ENCODE measurements around the gene COL15A1. TPM values are rescaled to one million over a fixed set of nuclear protein-coding genes. Genes with fewer than 3 reads are reported as not detected.

COL15A1 gene
- total RNA-seq, 6 experiments from 2014 or later: 0.07 to 0.58 (median 0.11) TPM; not detected in 2

DNA sequence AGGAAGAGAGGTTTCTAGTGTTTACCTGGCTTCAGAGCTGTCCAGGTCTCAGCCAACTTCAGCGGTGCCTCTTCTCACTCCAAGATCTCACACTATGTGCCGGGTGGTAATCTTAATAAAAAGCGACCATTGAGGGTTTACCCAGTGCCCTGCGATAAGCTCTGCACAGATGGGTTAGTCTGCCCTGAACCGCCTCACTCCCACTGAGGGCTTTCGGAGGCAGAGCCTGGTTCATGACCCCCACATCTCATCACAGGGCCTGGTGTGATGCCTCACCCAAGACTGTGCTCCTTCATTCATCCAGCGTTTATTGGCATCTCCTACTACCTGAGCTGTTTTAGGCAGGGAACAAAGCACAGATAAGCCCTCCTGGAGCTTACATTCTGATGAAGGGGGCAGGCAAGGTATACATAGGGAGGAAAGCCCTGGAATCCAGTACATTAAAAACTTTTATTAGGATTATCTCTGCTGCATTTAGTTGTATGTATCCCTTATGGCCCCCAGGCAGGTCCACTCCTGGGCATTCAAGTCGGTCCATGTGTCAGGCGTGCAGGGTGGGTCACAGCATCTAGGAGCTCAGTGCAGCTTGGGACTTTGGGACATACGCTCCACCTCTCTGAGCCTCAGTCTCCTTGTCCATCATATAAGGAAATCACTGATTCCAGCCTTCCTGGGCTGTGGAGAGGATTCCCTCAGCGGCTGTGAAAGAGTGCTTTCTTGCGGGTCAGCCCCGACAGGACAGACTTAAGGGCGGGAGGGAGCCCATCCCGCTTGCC, 613 bp upstream of the COL15A1 start:
- WGBS (ENCODE audit: insufficient coverage, low coverage, low lambda C conversion rate, missing lambda C conversion rate): 50% methylated on average over 6 of the region's 15 CpGs
- H3K4me3 ChIP-seq: no peak overlapping the region
- no peaks in the 10 kb centered on the region for H3K9me3 ChIP-seq
- no peak for ATAC-seq
- H3K36me3 ChIP-seq: no peaks in the 10 kb centered on the region
- DNase-seq: no peak
- H3K27ac ChIP-seq: no peak overlapping the region
- H3K4me1 ChIP-seq: peaks cover 0 to 7% (median 0%) of the 10 kb centered on the region in 4 donors
- peaks cover 0 to 15% of the 10 kb centered on the region in 2 donors for H3K27me3 ChIP-seq
- intact Hi-C loops (cut with DNase I): no loop called here
- no peak for TF ChIP-seq POLR2A (IDR thresholded peaks at IDR 0.05)
- TF ChIP-seq, protein P1, sequence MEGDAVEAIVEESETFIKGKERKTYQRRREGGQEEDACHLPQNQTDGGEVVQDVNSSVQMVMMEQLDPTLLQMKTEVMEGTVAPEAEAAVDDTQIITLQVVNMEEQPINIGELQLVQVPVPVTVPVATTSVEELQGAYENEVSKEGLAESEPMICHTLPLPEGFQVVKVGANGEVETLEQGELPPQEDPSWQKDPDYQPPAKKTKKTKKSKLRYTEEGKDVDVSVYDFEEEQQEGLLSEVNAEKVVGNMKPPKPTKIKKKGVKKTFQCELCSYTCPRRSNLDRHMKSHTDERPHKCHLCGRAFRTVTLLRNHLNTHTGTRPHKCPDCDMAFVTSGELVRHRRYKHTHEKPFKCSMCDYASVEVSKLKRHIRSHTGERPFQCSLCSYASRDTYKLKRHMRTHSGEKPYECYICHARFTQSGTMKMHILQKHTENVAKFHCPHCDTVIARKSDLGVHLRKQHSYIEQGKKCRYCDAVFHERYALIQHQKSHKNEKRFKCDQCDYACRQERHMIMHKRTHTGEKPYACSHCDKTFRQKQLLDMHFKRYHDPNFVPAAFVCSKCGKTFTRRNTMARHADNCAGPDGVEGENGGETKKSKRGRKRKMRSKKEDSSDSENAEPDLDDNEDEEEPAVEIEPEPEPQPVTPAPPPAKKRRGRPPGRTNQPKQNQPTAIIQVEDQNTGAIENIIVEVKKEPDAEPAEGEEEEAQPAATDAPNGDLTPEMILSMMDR (IDR thresholded peaks at IDR 0.05): no peak

DNA sequence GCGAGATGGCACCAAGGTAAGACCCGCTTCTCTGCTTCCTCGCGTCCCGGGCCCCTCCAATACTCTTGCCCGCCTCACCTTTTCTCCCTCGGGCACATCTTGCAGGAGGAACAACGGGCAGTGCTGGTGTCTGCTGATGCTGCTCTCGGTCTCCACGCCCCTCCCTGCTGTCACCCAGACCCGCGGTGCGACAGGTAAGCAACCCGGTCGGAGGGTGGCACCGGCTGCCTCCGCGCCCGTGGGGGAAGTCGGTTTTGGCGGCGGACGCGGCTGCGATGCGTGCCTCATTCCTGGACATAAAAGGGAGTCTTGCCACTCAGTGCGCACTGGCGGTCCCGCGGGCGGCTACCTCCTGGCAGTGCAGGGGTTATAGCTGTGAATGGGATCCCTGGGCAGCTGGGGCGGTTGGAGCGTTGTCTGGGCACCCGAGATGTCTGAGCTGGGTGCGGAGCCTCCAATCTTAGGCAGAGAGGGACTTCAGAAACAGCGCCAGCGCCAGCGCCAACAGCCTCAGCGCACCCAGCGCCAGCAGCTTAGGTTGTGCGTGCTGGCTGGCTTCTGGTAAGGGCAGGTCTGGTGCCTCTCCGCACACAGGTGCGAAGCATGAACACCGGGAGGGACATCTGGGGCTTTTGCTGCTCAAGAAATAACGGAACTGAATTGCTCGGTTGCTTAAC, 488 bp downstream of the COL15A1 start:
- Histone ChIP-seq H3K36me3 (no peaks in the 10 kb centered on the region), H3K4me3 (peak overlapping the region in 2 of 3 donors; percentile 11 to 12), H3K4me1 (peaks cover 0 to 7% (median 0%) of the 10 kb centered on the region in 4 donors), H3K27ac (no peak overlapping the region), H3K27me3 (peaks cover 0 to 15% of the 10 kb centered on the region in 2 donors), H3K9me3 (no peaks in the 10 kb centered on the region)
- DNase-seq: no peak
- TF ChIP-seq POLR2A (IDR thresholded peaks at IDR 0.05): no peak
- TF ChIP-seq, protein P1 (IDR thresholded peaks at IDR 0.05): no peak
- ATAC-seq: no peak
- intact Hi-C loops (cut with DNase I): no loop called here
- WGBS (ENCODE audit: insufficient coverage, low coverage, low lambda C conversion rate, missing lambda C conversion rate): 1% methylated on average over 24 of the region's 46 CpGs

DNA sequence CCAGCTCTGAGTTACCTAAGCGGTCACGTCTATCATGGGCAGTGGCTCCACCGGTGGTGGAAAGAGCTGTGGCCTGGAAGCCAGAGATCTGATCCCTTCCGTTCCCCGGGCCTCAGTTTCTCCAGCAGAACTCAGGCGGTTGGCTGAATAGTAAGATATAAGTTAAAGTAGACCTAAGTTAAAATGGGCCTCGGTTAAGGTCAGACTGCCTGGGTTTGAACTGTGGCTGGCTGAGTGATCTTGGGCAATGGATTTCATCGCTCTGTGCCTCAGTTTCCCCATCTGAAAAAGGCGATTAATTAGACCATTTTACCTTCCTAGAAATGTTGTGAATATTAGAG, 997 bp downstream of the COL15A1 start:
- TF ChIP-seq POLR2A (IDR thresholded peaks at IDR 0.05): no peak
- TF ChIP-seq, protein P1 (IDR thresholded peaks at IDR 0.05): no peak
- intact Hi-C loops (cut with DNase I): no loop called here
- Histone ChIP-seq H3K4me1 (peaks cover 0 to 7% (median 0%) of the 10 kb centered on the region in 4 donors), H3K27me3 (peaks cover 0 to 15% of the 10 kb centered on the region in 2 donors), H3K9me3 (no peaks in the 10 kb centered on the region), H3K36me3 (no peaks in the 10 kb centered on the region), H3K4me3 (no peak overlapping the region), H3K27ac (no peak overlapping the region)
- ATAC-seq (no peak), DNase-seq (no peak)
- WGBS (ENCODE audit: insufficient coverage, low coverage, low lambda C conversion rate, missing lambda C conversion rate): 36% methylated on average over 9 of the region's 9 CpGs

DNA sequence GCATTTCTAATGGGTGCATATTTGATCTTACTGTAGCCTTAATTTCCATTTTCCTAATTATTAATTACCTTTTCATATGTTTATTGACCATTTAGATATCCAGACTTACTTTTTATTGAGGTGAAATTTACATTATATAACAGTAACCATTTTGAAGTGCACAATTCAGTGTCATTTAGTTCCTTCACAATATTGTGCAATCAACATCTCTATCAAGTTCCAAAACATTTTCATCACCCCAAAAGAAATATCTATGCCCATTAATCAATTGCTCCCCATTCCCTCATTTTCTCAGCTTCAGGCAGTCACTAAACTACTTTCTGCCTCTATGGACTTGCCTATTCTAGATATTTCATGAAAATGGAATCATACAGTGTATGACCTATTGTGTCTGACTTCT, 5.9 kb downstream of the COL15A1 start:
- DNase-seq (no peak), ATAC-seq (no peak)
- H3K27ac ChIP-seq: no peak overlapping the region
- H3K4me3 ChIP-seq: no peak overlapping the region
- intact Hi-C loops (cut with DNase I): no loop called here
- no peaks in the 10 kb centered on the region for H3K36me3 ChIP-seq
- TF ChIP-seq POLR2A (IDR thresholded peaks at IDR 0.05): no peak
- TF ChIP-seq, protein P1 (IDR thresholded peaks at IDR 0.05): no peak
- no peaks in the 10 kb centered on the region for H3K9me3 ChIP-seq
- peaks cover 0 to 6% of the 10 kb centered on the region in 2 donors for H3K27me3 ChIP-seq
- H3K4me1 ChIP-seq: no peaks in the 10 kb centered on the region
